ENCODE results near the gene XIST. TPM values are rescaled to one million over a fixed set of nuclear protein-coding genes. Genes with fewer than 3 reads are reported as not detected.
"Not testable (repeated sequence)": the region's sequence is repeated elsewhere in the genome, so short reads cannot be mapped to it uniquely, and the experiment has no call there.

XIST gene
- under 0.01 TPM in 1 of 2 replicates, not detected in the other for total RNA-seq (2014; rRNA removed)
- polyA plus RNA-seq (2012), result not detected

GRCh38 chrX:73852467-73852866 lies at the start of gene XIST:
XIST (minus strand) TSS chrX:73852714.
- no peak for DNase-seq (ENCODE audit: low read depth)

- not testable (repeated sequence) for DNase-seq (ENCODE audit: low read depth)
Measured at GRCh38 chrX:73898315-73898714, 45.8 kb upstream of the XIST start.

GRCh38 chrX:73892515-73893090 lies 40.1 kb upstream of the XIST start:
- DNase-seq (ENCODE audit: low read depth), result not testable (repeated sequence)

- not testable (repeated sequence) for DNase-seq (ENCODE audit: low read depth)
Measured at GRCh38 chrX:73882260-73882659, 29.7 kb upstream of the XIST start.

GRCh38 chrX:73877687-73878086 lies 25.2 kb upstream of the XIST start:
- DNase-seq (ENCODE audit: low read depth), result no peak

- DNase-seq (ENCODE audit: low read depth), result no peak
Measured at GRCh38 chrX:73876911-73877310, 24.4 kb upstream of the XIST start.

- DNase-seq (ENCODE audit: low read depth), result no peak
Measured at GRCh38 chrX:73868916-73869315, 16.4 kb upstream of the XIST start.

- DNase-seq (ENCODE audit: low read depth), result no peak
Measured at GRCh38 chrX:73867144-73867543, 14.6 kb upstream of the XIST start.

GRCh38 chrX:73863852-73864251 lies 11.3 kb upstream of the XIST start:
- DNase-seq (ENCODE audit: low read depth), result no peak

GRCh38 chrX:73863268-73863667 lies 10.8 kb upstream of the XIST start:
- DNase-seq (ENCODE audit: low read depth), result peak; percentile 5

GRCh38 chrX:73859622-73860021 lies 7.1 kb upstream of the XIST start:
- DNase-seq (ENCODE audit: low read depth), result no peak

GRCh38 chrX:73855546-73855945 lies 3.0 kb upstream of the XIST start:
- DNase-seq (ENCODE audit: low read depth), result peak; percentile 54

GRCh38 chrX:73852022-73852421 lies 492 bp downstream of the XIST start:
- no peak for DNase-seq (ENCODE audit: low read depth)

GRCh38 chrX:73851014-73852009 lies 1.2 kb downstream of the XIST start:
- no peak for DNase-seq (ENCODE audit: low read depth)

- peak; percentile 23 for DNase-seq (ENCODE audit: low read depth)
Measured at GRCh38 chrX:73850124-73851013, 2.1 kb downstream of the XIST start.

- no peak for DNase-seq (ENCODE audit: low read depth)
Measured at GRCh38 chrX:73849073-73849472, 3.4 kb downstream of the XIST start.

GRCh38 chrX:73847991-73848390 lies 4.5 kb downstream of the XIST start:
- DNase-seq (ENCODE audit: low read depth), result no peak

- DNase-seq (ENCODE audit: low read depth), result no peak
Measured at GRCh38 chrX:73847100-73847499, 5.4 kb downstream of the XIST start.

- DNase-seq (ENCODE audit: low read depth), result no peak
Measured at GRCh38 chrX:73842541-73843234, 9.8 kb downstream of the XIST start.

- DNase-seq (ENCODE audit: low read depth), result no peak
Measured at GRCh38 chrX:73841337-73841736, 11.2 kb downstream of the XIST start.
